ENCODE measurements around the gene LIPJ.

The LIPJ gene

GRCh38 chr10:88541116-88541626 lies 45.4 kb upstream of the LIPJ start:
- H3K4me1 ChIP-seq (ENCODE audit: low read depth, poor library complexity, severe bottlenecking), result no peaks in the 10 kb centered on the region
- H3K9ac ChIP-seq, result no peak overlapping the region
- H3K27me3 ChIP-seq (ENCODE audit: insufficient read depth, low read depth), result no peaks in the 10 kb centered on the region
- H3K4me2 ChIP-seq, result no peak overlapping the region
- H2AFZ ChIP-seq (ENCODE audit: low read depth), result no peak overlapping the region
- TF ChIP-seq CTCF (conservative IDR thresholded peaks at IDR 0.05; ENCODE audit: low read depth, low read length), result no peak
- no peak overlapping the region for H3K4me3 ChIP-seq (IDR thresholded peaks at IDR 0.05; ENCODE audit: insufficient read depth, low read depth, low read length)
- no peak overlapping the region for H3K27ac ChIP-seq
- no peaks in the 10 kb centered on the region for H4K20me1 ChIP-seq (ENCODE audit: insufficient read depth)
- H3K79me2 ChIP-seq (ENCODE audit: insufficient read depth, low read depth), result no peaks in the 10 kb centered on the region
- H3K36me3 ChIP-seq (ENCODE audit: insufficient read depth), result no peaks in the 10 kb centered on the region

- H3K27me3 ChIP-seq (ENCODE audit: insufficient read depth, low read depth), result no peaks in the 10 kb centered on the region
- no peaks in the 10 kb centered on the region for H3K79me2 ChIP-seq (ENCODE audit: insufficient read depth, low read depth)
- H3K9ac ChIP-seq, result no peak overlapping the region
- H3K4me3 ChIP-seq (IDR thresholded peaks at IDR 0.05; ENCODE audit: insufficient read depth, low read depth, low read length), result no peak overlapping the region
- H4K20me1 ChIP-seq (ENCODE audit: insufficient read depth), result no peaks in the 10 kb centered on the region
- TF ChIP-seq CTCF (conservative IDR thresholded peaks at IDR 0.05; ENCODE audit: low read depth, low read length), result no peak
- H3K36me3 ChIP-seq (ENCODE audit: insufficient read depth), result no peaks in the 10 kb centered on the region
- no peak overlapping the region for H3K4me2 ChIP-seq
- H3K27ac ChIP-seq, result no peak overlapping the region
- no peaks in the 10 kb centered on the region for H3K4me1 ChIP-seq (ENCODE audit: low read depth, poor library complexity, severe bottlenecking)
- no peak overlapping the region for H2AFZ ChIP-seq (ENCODE audit: low read depth)
Measured at GRCh38 chr10:88542522-88542921, 44.0 kb upstream of the LIPJ start.

GRCh38 chr10:88544140-88544870 lies 42.3 kb upstream of the LIPJ start:
- H3K27me3 ChIP-seq (ENCODE audit: insufficient read depth, low read depth), result no peaks in the 10 kb centered on the region
- no peak overlapping the region for H3K27ac ChIP-seq
- H3K36me3 ChIP-seq (ENCODE audit: insufficient read depth), result no peaks in the 10 kb centered on the region

GRCh38 chr10:88545359-88545758 lies 41.2 kb upstream of the LIPJ start:
- H3K79me2 ChIP-seq (ENCODE audit: insufficient read depth, low read depth), result no peaks in the 10 kb centered on the region
- H3K4me1 ChIP-seq (ENCODE audit: low read depth, poor library complexity, severe bottlenecking), result no peaks in the 10 kb centered on the region
- no peak overlapping the region for H3K27ac ChIP-seq
- H3K9ac ChIP-seq, result no peak overlapping the region
- no peaks in the 10 kb centered on the region for H4K20me1 ChIP-seq (ENCODE audit: insufficient read depth)
- no peak overlapping the region for H3K4me2 ChIP-seq
- H2AFZ ChIP-seq (ENCODE audit: low read depth), result no peak overlapping the region
- no peak for TF ChIP-seq CTCF (conservative IDR thresholded peaks at IDR 0.05; ENCODE audit: low read depth, low read length)
- no peaks in the 10 kb centered on the region for H3K36me3 ChIP-seq (ENCODE audit: insufficient read depth)
- no peaks in the 10 kb centered on the region for H3K27me3 ChIP-seq (ENCODE audit: insufficient read depth, low read depth)
- no peak overlapping the region for H3K4me3 ChIP-seq (IDR thresholded peaks at IDR 0.05; ENCODE audit: insufficient read depth, low read depth, low read length)

More at GRCh38 chr10:88544140-88544870, 42.3 kb upstream of the LIPJ start:
- Histone ChIP-seq H4K20me1 (ENCODE audit: insufficient read depth) (no peaks in the 10 kb centered on the region), H3K4me1 (ENCODE audit: low read depth, poor library complexity, severe bottlenecking) (no peaks in the 10 kb centered on the region), H3K79me2 (ENCODE audit: insufficient read depth, low read depth) (no peaks in the 10 kb centered on the region), H2AFZ (ENCODE audit: low read depth) (no peak overlapping the region), H3K4me3 (IDR thresholded peaks at IDR 0.05; ENCODE audit: insufficient read depth, low read depth, low read length) (no peak overlapping the region), H3K9ac (no peak overlapping the region), H3K4me2 (no peak overlapping the region)
- no peak for TF ChIP-seq CTCF (conservative IDR thresholded peaks at IDR 0.05; ENCODE audit: low read depth, low read length)
